K562 (cell line): ENCODE data around the gene ATP6V0E2. TPM values are rescaled to one million over a fixed set of nuclear protein-coding genes. Genes with fewer than 3 reads are reported as not detected.

Experiments
- ATAC-seq: fragments of 200-7000 bp; cut with Tn5 transposase; 3 replicates; pipeline ENCODE4 v1.9.1; 2020; ENCODE audit warnings: moderate library complexity
- BruUV-seq: library from RNA; stranded (reverse); fragments of 400-500 nt; replicated peaks from 2 replicates; lab custom pipeline; 2021; lab: Mats Ljungman, UMichigan
- CTCF ChIA-PET: fragments of 300-600 bp; formaldehyde crosslinking; extraction: SDS; loops from one replicate; lab custom pipeline; 2021; ENCODE audit warnings: low intra/inter-chr PET ratio; lab: Yijun Ruan, JAX
- POLR2A ChIA-PET: fragments of 300-600, 350-650 bp; sonication (Branson Sonifier 250); formaldehyde crosslinking; extraction: SDS; loops from one replicate; lab custom pipeline; 2021; ENCODE audit warnings: antibody characterized with exemption, inconsistent platforms; lab: Yijun Ruan, JAX
- DNase-seq, 4 experiments: peaks; one replicate each; pipeline versions ENCODE4 v3.0.0 to v3.0.0-alpha.2; 2011 to 2018; ENCODE audit warnings: low spot score in 3 of 4, mixed read lengths in 3 of 4; ENCODE audit errors: extremely low read depth in 1 of 4
- FAIRE-seq: peaks from 2 replicates; lab custom pipeline; 2011; peaks lifted over from hg19 to GRCh38; lab: Jason Lieb, UNC
- H2AFZ ChIP-seq: 2 replicates; pipeline ENCODE4 v1.6.0; 2011; ENCODE audit warnings: low read depth, low read length, control low read depth, inconsistent platforms
- H3K27ac ChIP-seq: fragments of 200-600 bp; 3 replicates; pipeline ENCODE4 v1.8.0; 2011; ENCODE audit warnings: low read depth, mild to moderate bottlenecking, control low read depth, inconsistent platforms, low read length, moderate library complexity, mixed read lengths; ENCODE audit errors: extremely low read depth
- H3K27me3 ChIP-seq, 2 experiments: fragments of 300-600 bp in 1 of 2; 2 replicates in 1 of 2; 3 replicates in 1 of 2; pipeline versions ENCODE4 v1.6.0 to v1.8.0; 2011; ENCODE audit warnings: inconsistent platforms in 2 of 2, low read length in 2 of 2, mild to moderate bottlenecking in 1 of 2, mixed read lengths in 1 of 2, moderate library complexity in 1 of 2; ENCODE audit not compliant: control insufficient read depth in 2 of 2, insufficient read depth in 2 of 2
- H3K36me3 ChIP-seq: fragments of 300-600 bp; 3 replicates; pipeline ENCODE4 v1.8.0; 2011; ENCODE audit warnings: mild to moderate bottlenecking, low read length, inconsistent platforms; ENCODE audit not compliant: control insufficient read depth, insufficient read depth
- H3K4me1 ChIP-seq, 2 experiments: fragments of 200-600 bp in 1 of 2; replicated peaks in 1 of 2; 2 replicates in 1 of 2; 3 replicates in 1 of 2; pipeline versions ENCODE4 v1.5.1 to v1.8.0; 2011; ENCODE audit warnings: inconsistent platforms in 2 of 2, low read length in 2 of 2, mild to moderate bottlenecking in 1 of 2, mixed read lengths in 1 of 2, moderate library complexity in 1 of 2; ENCODE audit not compliant: control insufficient read depth in 2 of 2, insufficient read depth in 2 of 2
- H3K4me2 ChIP-seq: 2 replicates; pipeline ENCODE4 v1.6.1; 2011; ENCODE audit warnings: low read length, control low read depth, inconsistent platforms, mixed read lengths; ENCODE audit not compliant: insufficient read depth
- H3K4me3 ChIP-seq: fragments of 200-600 bp; sonication (generic), shearing (Covaris generic); 2 replicates; pipeline ENCODE4 v1.5.1; 2016; ENCODE audit warnings: control low read depth, inconsistent platforms
- H3K79me2 ChIP-seq: fragments of 200-600 bp; 3 replicates; pipeline ENCODE4 v1.8.0; 2011; ENCODE audit warnings: low read length, inconsistent platforms; ENCODE audit not compliant: control insufficient read depth, insufficient read depth
- H3K9ac ChIP-seq, 2 experiments: 2 replicates each; pipeline versions ENCODE4 v1.6.0 to v1.6.1; 2011; ENCODE audit warnings: low read depth in 2 of 2, low read length in 2 of 2, control low read depth in 1 of 2, inconsistent platforms in 1 of 2, mild to moderate bottlenecking in 1 of 2, mixed read lengths in 1 of 2; ENCODE audit not compliant: insufficient read depth in 1 of 2
- H3K9me1 ChIP-seq: one replicate; pipeline ENCODE4 v1.6.0; 2011; ENCODE audit warnings: inconsistent platforms, mild to moderate bottlenecking, low read length, moderate library complexity; ENCODE audit not compliant: control insufficient read depth, insufficient read depth
- H3K9me3 ChIP-seq: replicated peaks from 2 replicates; pipeline ENCODE4 v1.5.1; 2011; ENCODE audit warnings: low read depth, low read length, inconsistent platforms; ENCODE audit not compliant: control insufficient read depth, insufficient read depth
- H4K20me1 ChIP-seq: replicated peaks from 2 replicates; pipeline ENCODE4 v1.6.1; 2011; ENCODE audit warnings: low read length, inconsistent platforms, mixed read lengths; ENCODE audit not compliant: control insufficient read depth, insufficient read depth
- ELF1 ChIP-seq: fragments of 200-800 bp; sonication (Bioruptor generic); IDR thresholded peaks from 2 replicates; pipeline ENCODE4 v1.6.1; 2016; ENCODE audit warnings: missing genetic modification characterization, missing compliant biosample characterization
- GATAD2A ChIP-seq: fragments of 450-650 bp; IDR thresholded peaks from 2 replicates; pipeline ENCODE4 v1.6.1; 2017
- KAT2B ChIP-seq: IDR thresholded peaks from one replicate; pipeline ENCODE4 v1.6.1; 2012; ENCODE audit warnings: low read depth, mild to moderate bottlenecking, control low read depth, inconsistent platforms, low read length, moderate library complexity
- MTA2 ChIP-seq: fragments of 450-650 bp; IDR thresholded peaks from 2 replicates; pipeline ENCODE4 v1.6.1; 2016; ENCODE audit warnings: low read depth
- NR2F6 ChIP-seq: fragments of 450-650 bp; formaldehyde crosslinking; IDR thresholded peaks from 2 replicates; pipeline ENCODE4 v1.4.0; 2020; ENCODE audit warnings: mild to moderate bottlenecking
- POLR2B ChIP-seq: fragments of 450-650 bp; IDR thresholded peaks from 2 replicates; pipeline ENCODE4 v1.6.1; 2018; ENCODE audit warnings: low read depth; ENCODE audit not compliant: partially characterized antibody
- THRB ChIP-seq: fragments of 450-650 bp; formaldehyde crosslinking; conservative IDR thresholded peaks from 2 replicates; pipeline ENCODE4 v1.4.0; 2022; ENCODE audit warnings: mild to moderate bottlenecking, missing genetic modification characterization
- WGBS: fragments of 100-300 bp; shearing (Covaris generic); methylation state at CpG from one replicate; pipeline ENCODE4 v1.1.6; 2016; ENCODE audit warnings: low coverage, mixed read lengths; ENCODE audit not compliant: insufficient coverage; ENCODE audit errors: missing lambda C conversion rate; 5-methylcytosine and 5-hydroxymethylcytosine counted together
- in situ Hi-C: fragments of 300-500 bp; cut with MboI; formaldehyde crosslinking; loops from 4 replicates; pipeline ENCODE4 v1.15.0; 2018; ENCODE audit warnings: inconsistent platforms, mixed read lengths
- intact Hi-C: fragments of 100-400 bp; cut with micrococcal nuclease; formaldehyde crosslinking; loops from 2 replicates; pipeline ENCODE4 v1.14.2; 2022
- polyA plus RNA-seq, 8 experiments: library from polyadenylated mRNA; depleted of rRNA in 4 of 8; stranded (reverse) in 5 of 8; unstranded in 3 of 8; fragments of >200 nt; fragmentation: Nextera tagmentation in 2 of 8; fragmentation: Illumina TruSeq in 1 of 8; extraction: Ambion mirVana in 2 of 8; extraction: Trizol in 1 of 8; gene quantifications; 2 replicates each; pipeline versions ENCODE4 v1.2.1 to v1.2.3, GENCODE V29; 2011 to 2014; ENCODE audit warnings: inconsistent platforms in 1 of 8, missing spikeins in 1 of 8
- total RNA-seq, 7 experiments: library from RNA; depleted of rRNA in 6 of 7; stranded (reverse); fragments of >200 nt in 6 of 7; fragmentation: Illumina TruSeq in 2 of 7; extraction: Trizol in 2 of 7; gene quantifications; 2 replicates each; pipeline versions ENCODE4 v1.2.1 to v1.2.3, GENCODE V29; 2011 to 2021; ENCODE audit warnings: low replicate concordance in 1 of 7
- TF ChIP-seq, protein P1 (sequence below): fragments of 250-450 bp; sonication (Bioruptor Pico); IDR thresholded peaks from 2 replicates; pipeline ENCODE4 v1.4.0; 2020; ENCODE audit warnings: mild to moderate bottlenecking, moderate library complexity, borderline replicate concordance

ATP6V0E2 gene
- total and polyA plus RNA-seq, 9 of the 15 experiments (the other 6 are each of a cell fraction or from before 2014, with no cell fraction given), result 0.55 to 18.5 (median 10.9) TPM

DNA sequence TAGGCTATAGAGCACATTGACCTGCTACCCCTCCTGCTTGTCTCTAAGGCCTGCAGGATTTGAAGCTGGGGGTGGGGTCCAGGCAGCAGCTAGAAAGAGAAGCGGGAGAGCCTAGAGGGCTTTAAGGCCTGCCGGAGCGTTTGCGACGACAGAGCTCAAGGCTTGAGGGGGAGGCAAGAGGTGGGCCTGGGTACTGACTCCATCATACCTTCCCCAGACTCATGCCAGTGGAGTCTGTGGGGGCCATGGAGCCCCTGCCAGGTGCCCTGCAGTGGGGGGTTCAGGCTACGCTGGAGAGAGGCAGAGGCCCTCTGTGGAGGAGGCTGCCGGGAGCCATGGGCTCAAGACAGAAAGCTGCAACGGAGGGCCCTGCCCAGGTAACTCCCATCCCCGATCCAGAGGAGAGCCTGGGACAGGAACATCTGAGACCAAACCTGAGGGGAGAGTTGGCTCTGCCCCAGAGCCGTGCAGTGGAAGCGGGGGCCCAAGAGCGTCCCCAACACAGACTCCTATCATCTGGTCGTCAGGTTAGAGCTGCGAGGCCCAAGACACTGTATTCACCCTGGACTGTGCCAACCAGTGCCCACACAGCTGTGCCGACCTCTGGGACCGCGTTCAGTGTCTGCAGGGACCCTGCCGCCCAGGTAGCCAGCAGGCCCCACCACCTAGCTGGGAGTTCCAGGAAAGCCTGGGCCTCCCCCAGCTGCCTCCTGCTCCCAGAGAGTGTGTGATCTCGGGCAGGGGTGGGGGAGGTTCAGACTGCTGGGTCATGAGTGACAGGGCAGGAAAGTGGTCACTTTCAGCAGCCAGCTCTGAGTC is 48.8 kb upstream of the ATP6V0E2 start:
- DNase-seq, result peak; percentile 42 to 75 (median 72)
- intact Hi-C loops (no loop called here), in situ Hi-C loops (no loop called here)
- peaks cover 37% of the 10 kb centered on the region for H4K20me1 ChIP-seq
- H2AFZ ChIP-seq, result peak overlapping the region; percentile 11; the same call in 1 of the 2 replicates
- peak; percentile 67 for FAIRE-seq
- ChIA-PET POLR2A (interaction anchor here (0.6 to 0.7 kb wide), 3 partner anchors 22 to 367 kb away, joined by 3 read pairs; partner anchors contain the start of gene ZNF467), CTCF (no interaction called here)
- peak; percentile 58 for ATAC-seq
- no peak overlapping the region for H3K4me3 ChIP-seq
- H3K79me2 ChIP-seq, result no peaks in the 10 kb centered on the region
- no peaks in the 10 kb centered on the region for H3K36me3 ChIP-seq
- peaks cover 14 to 77% of the 10 kb centered on the region in 2 experiments for H3K4me1 ChIP-seq
- H3K9me3 ChIP-seq, result no peaks in the 10 kb centered on the region
- peaks cover 5% of the 10 kb centered on the region for H3K9me1 ChIP-seq
- no TSS peak for BruUV-seq
- peak overlapping the region in 1 of 2 experiments; percentile 53; a peak in 1 of 4 replicates for H3K9ac ChIP-seq
- no peak overlapping the region for H3K27ac ChIP-seq
- H3K4me2 ChIP-seq, result no peak overlapping the region
- WGBS, result 27% methylated on average over 19 of the region's 19 CpGs
- H3K27me3 ChIP-seq, result peaks cover 22 to 62% of the 10 kb centered on the region in 2 experiments; a peak in 4 of 5 replicates
- TF ChIP-seq NR2F6 (CRISPR knock-in tag) (no peak), ELF1 (tag) (no peak), GATAD2A (no peak), KAT2B (no peak), POLR2B (no peak), THRB (no peak), MTA2 (no peak)
- TF ChIP-seq, protein P1, sequence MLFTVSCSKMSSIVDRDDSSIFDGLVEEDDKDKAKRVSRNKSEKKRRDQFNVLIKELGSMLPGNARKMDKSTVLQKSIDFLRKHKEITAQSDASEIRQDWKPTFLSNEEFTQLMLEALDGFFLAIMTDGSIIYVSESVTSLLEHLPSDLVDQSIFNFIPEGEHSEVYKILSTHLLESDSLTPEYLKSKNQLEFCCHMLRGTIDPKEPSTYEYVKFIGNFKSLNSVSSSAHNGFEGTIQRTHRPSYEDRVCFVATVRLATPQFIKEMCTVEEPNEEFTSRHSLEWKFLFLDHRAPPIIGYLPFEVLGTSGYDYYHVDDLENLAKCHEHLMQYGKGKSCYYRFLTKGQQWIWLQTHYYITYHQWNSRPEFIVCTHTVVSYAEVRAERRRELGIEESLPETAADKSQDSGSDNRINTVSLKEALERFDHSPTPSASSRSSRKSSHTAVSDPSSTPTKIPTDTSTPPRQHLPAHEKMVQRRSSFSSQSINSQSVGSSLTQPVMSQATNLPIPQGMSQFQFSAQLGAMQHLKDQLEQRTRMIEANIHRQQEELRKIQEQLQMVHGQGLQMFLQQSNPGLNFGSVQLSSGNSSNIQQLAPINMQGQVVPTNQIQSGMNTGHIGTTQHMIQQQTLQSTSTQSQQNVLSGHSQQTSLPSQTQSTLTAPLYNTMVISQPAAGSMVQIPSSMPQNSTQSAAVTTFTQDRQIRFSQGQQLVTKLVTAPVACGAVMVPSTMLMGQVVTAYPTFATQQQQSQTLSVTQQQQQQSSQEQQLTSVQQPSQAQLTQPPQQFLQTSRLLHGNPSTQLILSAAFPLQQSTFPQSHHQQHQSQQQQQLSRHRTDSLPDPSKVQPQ (CRISPR knock-in tag), result no peak
